ENCODE results near the gene OR6C2. TPM values are rescaled to one million over a fixed set of nuclear protein-coding genes. Genes with fewer than 3 reads are reported as not detected.
"Not testable (repeated sequence)": the region's sequence is repeated elsewhere in the genome, so short reads cannot be mapped to it uniquely, and the experiment has no call there.

Gene OR6C2
- polyA plus RNA-seq, result not detected
- long read RNA-seq, donor 1, result 0 reads
- long read RNA-seq, donor 2, result 0 reads
- long read RNA-seq, donor 3, result 0 reads
- long read RNA-seq, donor 4, result 0 reads
- long read RNA-seq, donor 5, result 0 reads
- long read RNA-seq, donor 6, result 0 reads
- long read RNA-seq, donor 7, result 0 reads
- long read RNA-seq, donor 8, result 0 reads
- long read RNA-seq, donor 9, result 0 reads
- long read RNA-seq, donor 10, result 0 reads

DNA sequence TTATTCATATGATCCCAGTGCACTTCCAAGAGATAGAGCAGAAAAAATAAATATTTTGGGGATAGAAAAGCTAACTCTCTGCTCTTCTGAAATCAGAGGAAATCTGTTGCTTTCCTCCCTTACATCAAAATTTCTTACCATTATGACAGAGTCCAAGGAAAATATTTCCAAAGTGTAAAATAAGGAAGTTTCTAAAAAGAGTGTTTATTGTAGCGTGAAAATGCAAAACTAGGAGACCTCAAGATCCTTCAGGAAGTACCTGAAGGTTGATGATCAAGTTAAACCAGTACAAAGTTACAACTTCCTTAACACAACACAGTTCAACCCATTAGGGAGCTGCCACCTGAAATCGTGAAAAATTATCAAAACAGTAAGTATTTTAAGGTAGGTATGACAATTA lies at the start of gene OR6C2:
TSS of gene OR6C2 (plus strand) at position 301 of the 400 bp plus-strand sequence. CDS start 8,138 bp downstream, outside the sequence.
- DNase-seq, result no peak
- no peak within 1 kb of the TSS for H3K4me3 ChIP-seq (ENCODE audit: low read depth in 1 of 3, low read length in 3 of 3)
- 48 to 52% (median 50%) methylated on average over 2 of the region's 2 CpGs for WGBS, 3 donors

DNA sequence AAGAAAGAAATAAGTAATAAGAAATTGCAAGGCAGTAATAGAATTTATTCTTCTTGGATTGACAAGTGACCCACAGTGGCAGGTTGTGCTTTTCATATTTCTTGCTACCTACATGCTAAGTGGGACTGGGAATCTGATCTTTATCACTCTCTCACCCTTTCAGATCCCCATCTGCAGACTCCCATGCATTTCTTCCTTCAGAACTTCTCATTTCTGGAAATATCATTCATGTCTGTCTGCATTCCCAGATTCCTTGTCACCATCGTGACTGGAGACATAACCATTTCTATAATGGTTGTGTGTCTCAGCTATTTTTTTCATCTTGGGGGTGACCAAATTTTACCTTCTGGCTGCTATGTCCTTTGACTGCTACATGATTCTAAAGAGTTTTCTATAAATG lies 47.5 kb upstream of the OR6C2 start:
- no peak overlapping the region for H3K27ac ChIP-seq (ENCODE audit: low read depth in 1 of 3, low read length in 2 of 3)
- no peaks in the 10 kb centered on the region for H3K27me3 ChIP-seq (ENCODE audit: control insufficient read depth in 3 of 3, insufficient read depth in 3 of 3, low read length in 3 of 3)
- no peaks in the 10 kb centered on the region for H3K36me3 ChIP-seq (ENCODE audit: control insufficient read depth in 3 of 3, insufficient read depth in 2 of 3, low read depth in 1 of 3, low read length in 3 of 3)
- no peaks in the 10 kb centered on the region for H3K4me1 ChIP-seq (ENCODE audit: control insufficient read depth in 3 of 3, insufficient read depth in 2 of 3, low read depth in 1 of 3, low read length in 2 of 3)
- H3K9me3 ChIP-seq (ENCODE audit: control insufficient read depth in 2 of 2, insufficient read depth in 1 of 2, low read depth in 1 of 2, low read length in 1 of 2), result peaks cover 0 to 2% of the 10 kb centered on the region in 2 donors
- 78 to 82% (median 78%) methylated on average over 1 of the region's 1 CpG for WGBS, 3 donors
- no peak for FAIRE-seq
- no peak for DNase-seq
- no peak overlapping the region for H3K4me3 ChIP-seq (ENCODE audit: low read depth in 1 of 3, low read length in 3 of 3)

More for the DNA sequence above, at the start of gene OR6C2:
- H3K36me3 ChIP-seq (ENCODE audit: control insufficient read depth in 3 of 3, insufficient read depth in 2 of 3, low read depth in 1 of 3, low read length in 3 of 3), result no peaks in the 10 kb centered on the region
- no peak within 1 kb of the TSS for H3K27ac ChIP-seq (ENCODE audit: low read depth in 1 of 3, low read length in 2 of 3)
- H3K27me3 ChIP-seq (ENCODE audit: control insufficient read depth in 3 of 3, insufficient read depth in 3 of 3, low read length in 3 of 3), result no peaks in the 10 kb centered on the region
- no peak for FAIRE-seq
- H3K9me3 ChIP-seq (ENCODE audit: control insufficient read depth in 2 of 2, insufficient read depth in 1 of 2, low read depth in 1 of 2, low read length in 1 of 2), result no peaks in the 10 kb centered on the region
- no peaks in the 10 kb centered on the region for H3K4me1 ChIP-seq (ENCODE audit: control insufficient read depth in 3 of 3, insufficient read depth in 2 of 3, low read depth in 1 of 3, low read length in 2 of 3)

DNA sequence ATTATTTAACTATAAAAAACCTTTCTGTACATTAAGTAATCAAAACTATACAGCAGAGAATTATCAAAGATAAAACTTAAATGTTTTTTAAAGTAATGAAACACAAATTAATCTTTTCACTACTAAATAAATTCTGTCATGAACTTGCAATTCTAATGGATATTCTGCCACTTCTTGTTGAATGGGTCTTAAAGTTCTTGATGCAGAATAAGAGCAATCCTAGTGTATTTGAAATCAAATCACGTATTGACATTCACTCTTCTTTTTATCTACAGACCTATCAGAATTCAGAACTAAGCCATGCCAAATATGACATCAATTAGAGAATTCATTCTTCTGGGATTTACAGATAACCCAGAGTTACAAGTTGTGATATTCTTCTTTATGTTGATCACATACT lies 43.6 kb upstream of the OR6C2 start, which contains the start of gene OR6C65:
TSS of gene OR6C65 (plus strand) at position 301 of the 400 bp plus-strand sequence. CDS start at position 301, 0 bp downstream.
- no peak within 1 kb of the TSS for H3K4me3 ChIP-seq (ENCODE audit: low read depth in 1 of 3, low read length in 3 of 3)
- no peaks in the 10 kb centered on the region for H3K9me3 ChIP-seq (ENCODE audit: control insufficient read depth in 2 of 2, insufficient read depth in 1 of 2, low read depth in 1 of 2, low read length in 1 of 2)
- H3K4me1 ChIP-seq (ENCODE audit: control insufficient read depth in 3 of 3, insufficient read depth in 2 of 3, low read depth in 1 of 3, low read length in 2 of 3), result no peaks in the 10 kb centered on the region
- FAIRE-seq (no peak), DNase-seq (no peak)
- no peak within 1 kb of the TSS for H3K27ac ChIP-seq (ENCODE audit: low read depth in 1 of 3, low read length in 2 of 3)
- 76 to 93% (median 88%) methylated on average over 1 of the region's 1 CpG for WGBS, 3 donors
- H3K36me3 ChIP-seq (ENCODE audit: control insufficient read depth in 3 of 3, insufficient read depth in 2 of 3, low read depth in 1 of 3, low read length in 3 of 3), result no peaks in the 10 kb centered on the region
- no peaks in the 10 kb centered on the region for H3K27me3 ChIP-seq (ENCODE audit: control insufficient read depth in 3 of 3, insufficient read depth in 3 of 3, low read length in 3 of 3)

DNA sequence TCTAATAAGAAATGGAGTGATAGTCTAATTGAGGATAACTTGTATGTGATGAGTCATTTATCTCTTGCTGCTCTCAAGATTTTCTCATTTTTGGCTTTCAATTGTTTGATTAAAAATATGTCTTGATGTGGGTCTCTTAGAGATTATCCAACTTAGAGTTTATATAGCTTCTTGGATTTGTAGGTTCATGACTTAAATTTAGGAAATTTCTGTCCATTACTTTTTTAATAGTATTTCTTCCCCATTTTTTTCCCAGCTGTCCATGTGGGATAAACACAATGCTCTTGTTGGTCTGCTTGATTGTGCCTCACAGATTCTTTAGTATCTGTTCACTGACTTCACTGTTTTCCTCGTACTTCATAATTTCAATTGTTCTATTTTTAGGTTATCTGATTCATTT lies 36.0 kb upstream of the OR6C2 start:
- H3K9me3 ChIP-seq (ENCODE audit: control insufficient read depth in 2 of 2, insufficient read depth in 1 of 2, low read depth in 1 of 2, low read length in 1 of 2), result no peaks in the 10 kb centered on the region
- 69 to 80% (median 77%) methylated on average over 1 of the region's 1 CpG for WGBS, 3 donors
- no peaks in the 10 kb centered on the region for H3K27me3 ChIP-seq (ENCODE audit: control insufficient read depth in 3 of 3, insufficient read depth in 3 of 3, low read length in 3 of 3)
- H3K27ac ChIP-seq (ENCODE audit: low read depth in 1 of 3, low read length in 2 of 3), result no peak overlapping the region
- no peak for FAIRE-seq
- H3K36me3 ChIP-seq (ENCODE audit: control insufficient read depth in 3 of 3, insufficient read depth in 2 of 3, low read depth in 1 of 3, low read length in 3 of 3), result no peaks in the 10 kb centered on the region
- no peaks in the 10 kb centered on the region for H3K4me1 ChIP-seq (ENCODE audit: control insufficient read depth in 3 of 3, insufficient read depth in 2 of 3, low read depth in 1 of 3, low read length in 2 of 3)
- DNase-seq, result no peak
- H3K4me3 ChIP-seq (ENCODE audit: low read depth in 1 of 3, low read length in 3 of 3), result no peak overlapping the region

DNA sequence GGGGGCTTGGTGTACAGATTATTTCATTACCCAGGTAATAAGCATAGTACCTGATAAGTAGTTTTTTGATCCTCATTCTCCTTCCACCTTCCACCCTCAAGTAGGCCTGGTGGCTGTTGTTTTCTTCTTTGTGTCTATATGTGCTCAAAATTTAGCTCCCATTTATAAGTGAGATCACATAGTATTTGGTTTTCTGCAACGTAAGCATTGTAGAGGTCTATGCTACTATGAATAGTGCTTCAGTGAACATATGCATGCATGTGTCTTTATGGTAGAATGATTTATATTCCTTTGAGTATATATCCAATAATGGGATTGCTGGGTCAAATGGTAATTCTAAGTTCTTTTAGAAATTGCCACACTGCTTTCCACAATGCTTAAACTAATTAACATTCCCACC lies 34.7 kb upstream of the OR6C2 start:
- H3K4me1 ChIP-seq (ENCODE audit: control insufficient read depth in 3 of 3, insufficient read depth in 2 of 3, low read depth in 1 of 3, low read length in 2 of 3); H3K4me3 ChIP-seq (ENCODE audit: low read depth in 1 of 3, low read length in 3 of 3); H3K36me3 ChIP-seq (ENCODE audit: control insufficient read depth in 3 of 3, insufficient read depth in 2 of 3, low read depth in 1 of 3, low read length in 3 of 3); H3K27ac ChIP-seq (ENCODE audit: low read depth in 1 of 3, low read length in 2 of 3); DNase-seq; H3K9me3 ChIP-seq (ENCODE audit: control insufficient read depth in 2 of 2, insufficient read depth in 1 of 2, low read depth in 1 of 2, low read length in 1 of 2); FAIRE-seq; H3K27me3 ChIP-seq (ENCODE audit: control insufficient read depth in 3 of 3, insufficient read depth in 3 of 3, low read length in 3 of 3): not testable (repeated sequence)
- 94 to 100% (median 95%) methylated on average over 1 of the region's 1 CpG for WGBS, 3 donors

DNA sequence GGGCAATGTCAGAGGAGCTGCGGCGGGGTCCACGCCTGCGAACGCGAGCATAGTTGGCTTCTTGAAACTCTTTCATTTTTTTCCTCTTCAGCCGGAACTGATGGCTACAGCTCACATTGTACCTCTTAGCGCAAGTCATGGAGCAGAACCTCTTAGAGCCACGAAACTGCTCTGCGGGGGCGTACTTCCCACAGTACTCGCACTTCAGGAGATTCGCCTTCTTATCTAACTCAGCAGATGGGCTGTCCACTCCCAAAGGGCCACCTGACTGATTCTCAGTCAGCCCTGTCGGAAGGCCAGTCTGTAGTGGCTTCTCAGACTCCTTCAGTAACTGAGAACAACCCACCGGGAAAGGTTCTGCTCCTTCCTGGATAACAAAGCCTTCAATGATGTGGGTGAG lies 31.7 kb upstream of the OR6C2 start:
- not testable (repeated sequence) for H3K27ac ChIP-seq (ENCODE audit: low read depth in 1 of 3, low read length in 2 of 3); H3K27me3 ChIP-seq (ENCODE audit: control insufficient read depth in 3 of 3, insufficient read depth in 3 of 3, low read length in 3 of 3); FAIRE-seq; H3K9me3 ChIP-seq (ENCODE audit: control insufficient read depth in 2 of 2, insufficient read depth in 1 of 2, low read depth in 1 of 2, low read length in 1 of 2); H3K36me3 ChIP-seq (ENCODE audit: control insufficient read depth in 3 of 3, insufficient read depth in 2 of 3, low read depth in 1 of 3, low read length in 3 of 3); DNase-seq; H3K4me1 ChIP-seq (ENCODE audit: control insufficient read depth in 3 of 3, insufficient read depth in 2 of 3, low read depth in 1 of 3, low read length in 2 of 3); H3K4me3 ChIP-seq (ENCODE audit: low read depth in 1 of 3, low read length in 3 of 3)
- 92 to 96% (median 93%) methylated on average over 10 to 15 of the region's 15 CpGs for WGBS, 3 donors

DNA sequence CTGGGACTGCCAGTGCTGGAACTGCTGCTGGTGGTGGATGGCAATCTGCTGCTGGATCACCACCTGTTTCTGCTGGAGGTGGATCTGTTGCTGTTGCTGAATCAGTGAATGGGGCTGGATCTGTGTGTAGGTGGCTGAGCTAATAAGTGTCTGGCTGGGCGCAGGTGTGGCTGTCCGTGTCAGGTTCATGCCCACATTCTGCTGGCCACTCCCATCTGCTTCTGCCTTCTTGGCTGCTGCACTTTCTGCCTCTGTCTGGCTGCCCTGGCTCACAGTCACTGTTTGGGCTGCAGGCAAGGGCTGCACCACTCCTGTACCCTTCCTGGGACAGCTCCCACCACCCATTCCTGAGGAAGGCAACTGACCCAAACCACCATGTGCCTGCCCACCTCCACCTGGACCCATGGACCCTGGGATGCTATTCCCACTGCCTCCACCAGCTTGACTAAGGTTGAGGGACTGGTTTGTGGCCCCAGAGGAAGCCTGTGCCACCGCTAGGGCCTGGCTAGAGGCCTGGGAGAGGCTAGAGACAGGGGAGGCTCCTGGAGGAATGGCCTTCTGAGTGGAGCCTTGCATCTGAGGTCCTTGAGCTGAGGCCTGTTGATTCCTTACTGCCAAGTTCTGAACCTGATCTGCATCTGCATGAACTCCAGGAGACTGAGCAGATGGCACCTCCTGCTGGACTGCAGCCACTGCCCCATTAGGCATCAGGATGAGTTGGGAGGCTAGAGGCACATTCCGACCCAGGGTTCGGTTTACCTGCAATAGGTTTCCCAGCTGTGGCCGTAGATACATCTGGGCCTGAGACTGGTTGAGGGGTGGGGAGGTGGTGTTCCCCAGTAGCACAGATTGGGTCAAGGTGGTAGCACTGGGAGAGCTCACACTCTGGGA lies 30.1 kb upstream of the OR6C2 start:
- not testable (repeated sequence) for H3K27me3 ChIP-seq (ENCODE audit: control insufficient read depth in 3 of 3, insufficient read depth in 3 of 3, low read length in 3 of 3); FAIRE-seq; H3K4me3 ChIP-seq (ENCODE audit: low read depth in 1 of 3, low read length in 3 of 3); H3K4me1 ChIP-seq (ENCODE audit: control insufficient read depth in 3 of 3, insufficient read depth in 2 of 3, low read depth in 1 of 3, low read length in 2 of 3); DNase-seq; H3K9me3 ChIP-seq (ENCODE audit: control insufficient read depth in 2 of 2, insufficient read depth in 1 of 2, low read depth in 1 of 2, low read length in 1 of 2); H3K27ac ChIP-seq (ENCODE audit: low read depth in 1 of 3, low read length in 2 of 3); H3K36me3 ChIP-seq (ENCODE audit: control insufficient read depth in 3 of 3, insufficient read depth in 2 of 3, low read depth in 1 of 3, low read length in 3 of 3)
- WGBS, 3 donors, result 81 to 95% (median 89%) methylated on average over 3 to 5 of the region's 6 CpGs

DNA sequence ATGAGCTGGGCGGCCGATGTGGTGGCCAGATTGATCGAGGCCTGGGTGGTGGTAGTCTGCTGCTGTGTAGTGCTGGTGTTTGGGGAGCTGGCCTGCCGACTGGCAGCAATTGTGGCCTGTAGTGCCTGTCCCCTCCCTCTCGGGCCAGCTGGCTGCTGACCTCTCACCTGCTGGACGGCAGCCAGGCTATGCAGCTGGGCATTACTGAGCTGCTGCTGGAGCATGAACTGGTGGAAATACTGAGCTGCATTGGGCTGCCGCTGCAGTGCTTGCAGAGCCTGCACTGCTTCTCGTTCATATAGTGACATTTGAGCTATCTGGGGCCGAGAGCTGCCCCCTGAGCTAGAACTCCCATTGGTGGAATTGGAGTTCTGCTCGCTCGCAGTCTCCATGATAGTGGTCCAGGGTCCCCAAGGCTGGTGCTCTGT lies 29.5 kb upstream of the OR6C2 start:
- H3K4me3 ChIP-seq (ENCODE audit: low read depth in 1 of 3, low read length in 3 of 3); H3K4me1 ChIP-seq (ENCODE audit: control insufficient read depth in 3 of 3, insufficient read depth in 2 of 3, low read depth in 1 of 3, low read length in 2 of 3); H3K27me3 ChIP-seq (ENCODE audit: control insufficient read depth in 3 of 3, insufficient read depth in 3 of 3, low read length in 3 of 3); H3K36me3 ChIP-seq (ENCODE audit: control insufficient read depth in 3 of 3, insufficient read depth in 2 of 3, low read depth in 1 of 3, low read length in 3 of 3); FAIRE-seq; H3K27ac ChIP-seq (ENCODE audit: low read depth in 1 of 3, low read length in 2 of 3); H3K9me3 ChIP-seq (ENCODE audit: control insufficient read depth in 2 of 2, insufficient read depth in 1 of 2, low read depth in 1 of 2, low read length in 1 of 2): not testable (repeated sequence)
- peak in 1 of 2 donors; percentile 2 for DNase-seq
- 51 to 65% (median 57%) methylated on average over 7 to 11 of the region's 11 CpGs for WGBS, 3 donors

All from small intestine (tissue), 16 donors.